HepG2 (cell line): ENCODE data around the gene PITX3. TPM values are rescaled to one million over a fixed set of nuclear protein-coding genes. Genes with fewer than 3 reads are reported as not detected.
A peak's percentile ranks its signal among the peaks of the same experiment; 100 is the strongest.

ENCODE experiments used
- ELF3 ChIP-seq: IDR thresholded peaks from 2 replicates; pipeline ENCODE4 v1.6.1; 2016; ENCODE audit warnings: missing genetic modification reagents, missing compliant biosample characterization
- FOXA3 ChIP-seq: IDR thresholded peaks from 2 replicates; pipeline ENCODE4 v1.6.1; 2016; ENCODE audit warnings: missing genetic modification reagents, missing compliant biosample characterization
- HOXA3 ChIP-seq: sonication (generic); formaldehyde crosslinking; IDR thresholded peaks from 2 replicates; pipeline ENCODE4 v1.5.0; 2020; ENCODE audit warnings: missing genetic modification reagents
- MED1 ChIP-seq: sonication (generic); formaldehyde crosslinking; IDR thresholded peaks from 2 replicates; pipeline ENCODE4 v1.4.0; 2020; ENCODE audit warnings: missing genetic modification reagents
- MIXL1 ChIP-seq: IDR thresholded peaks from 2 replicates; pipeline ENCODE4 v1.6.1; 2016
- MXD1 ChIP-seq: sonication (generic); formaldehyde crosslinking; IDR thresholded peaks from 2 replicates; pipeline ENCODE4 v1.4.0; 2020; ENCODE audit warnings: mild to moderate bottlenecking, missing genetic modification reagents
- NFE2 ChIP-seq: sonication (generic); formaldehyde crosslinking; IDR thresholded peaks from 2 replicates; pipeline ENCODE4 v1.4.0; 2020; ENCODE audit warnings: missing genetic modification reagents
- PHF20 ChIP-seq: sonication (generic); formaldehyde crosslinking; IDR thresholded peaks from 2 replicates; pipeline ENCODE4 v1.5.0; 2020; ENCODE audit warnings: mild to moderate bottlenecking, missing genetic modification reagents
- SP5 ChIP-seq: IDR thresholded peaks from 2 replicates; pipeline ENCODE4 v1.6.1; 2016; ENCODE audit warnings: low read depth, borderline replicate concordance
- TEAD2 ChIP-seq: sonication (generic); formaldehyde crosslinking; IDR thresholded peaks from 2 replicates; pipeline ENCODE4 v1.9.0; 2021; ENCODE audit warnings: missing genetic modification reagents
- TFAP4 ChIP-seq: sonication (generic); IDR thresholded peaks from 2 replicates; pipeline ENCODE4 v1.6.1; 2016; ENCODE audit warnings: low read depth, borderline replicate concordance
- UBTF ChIP-seq: sonication (generic); formaldehyde crosslinking; IDR thresholded peaks from 2 replicates; pipeline ENCODE4 v1.4.0; 2020; ENCODE audit warnings: mild to moderate bottlenecking, missing genetic modification reagents
- YEATS4 ChIP-seq: sonication (generic); formaldehyde crosslinking; IDR thresholded peaks from 2 replicates; pipeline ENCODE4 v1.4.0; 2020; ENCODE audit warnings: missing genetic modification reagents, borderline replicate concordance
- ZBTB21 ChIP-seq: sonication (generic); formaldehyde crosslinking; IDR thresholded peaks from 2 replicates; pipeline ENCODE4 v1.4.0; 2020; ENCODE audit warnings: missing genetic modification reagents
- ZNF12 ChIP-seq: sonication (generic); formaldehyde crosslinking; IDR thresholded peaks from 2 replicates; pipeline ENCODE4 v1.5.0; 2020; ENCODE audit warnings: missing genetic modification reagents
- ZNF883 ChIP-seq: sonication (generic); formaldehyde crosslinking; IDR thresholded peaks from 2 replicates; pipeline ENCODE4 v1.5.1; 2020; ENCODE audit warnings: mild to moderate bottlenecking, missing genetic modification reagents; ENCODE audit errors: not compliant biosample characterization
- polyA plus RNA-seq, 8 experiments: library from polyadenylated mRNA; depleted of rRNA in 3 of 8; stranded (reverse) in 7 of 8; unstranded in 1 of 8; fragments of >200 nt; fragmentation: Illumina TruSeq in 4 of 8; extraction: Trizol in 4 of 8; gene quantifications; 2 replicates each; pipeline versions ENCODE4 v1.2.1 to v1.2.3, GENCODE V29; 2011 to 2016; ENCODE audit warnings: low read depth in 4 of 8, missing spikeins in 1 of 8, mixed read lengths in 1 of 8; ENCODE audit not compliant: insufficient read depth in 1 of 8
- total RNA-seq, 5 experiments: library from RNA; depleted of rRNA; stranded (reverse); fragments of >200 nt; fragmentation: Illumina TruSeq; extraction: Trizol; gene quantifications; 2 replicates each; pipeline ENCODE4 v1.2.3, GENCODE V29; 2016; ENCODE audit warnings: low read depth in 1 of 5
- TF ChIP-seq, protein P1 (sequence below): sonication (generic); formaldehyde crosslinking; IDR thresholded peaks from 2 replicates; pipeline ENCODE4 v1.4.0; 2020; ENCODE audit warnings: missing genetic modification reagents
- TF ChIP-seq, protein P2 (sequence below): IDR thresholded peaks from 2 replicates; pipeline ENCODE4 v1.6.1; 2016; ENCODE audit warnings: low read depth, borderline replicate concordance
- TF ChIP-seq, protein P3 (sequence below): sonication (generic); formaldehyde crosslinking; IDR thresholded peaks from 2 replicates; pipeline ENCODE4 v1.4.0; 2020; ENCODE audit warnings: missing genetic modification reagents

The PITX3 gene
- total and polyA plus RNA-seq, 2 of the 13 experiments (the other 11 are each of a cell fraction or from before 2014, with no cell fraction given) = not detected

DNA sequence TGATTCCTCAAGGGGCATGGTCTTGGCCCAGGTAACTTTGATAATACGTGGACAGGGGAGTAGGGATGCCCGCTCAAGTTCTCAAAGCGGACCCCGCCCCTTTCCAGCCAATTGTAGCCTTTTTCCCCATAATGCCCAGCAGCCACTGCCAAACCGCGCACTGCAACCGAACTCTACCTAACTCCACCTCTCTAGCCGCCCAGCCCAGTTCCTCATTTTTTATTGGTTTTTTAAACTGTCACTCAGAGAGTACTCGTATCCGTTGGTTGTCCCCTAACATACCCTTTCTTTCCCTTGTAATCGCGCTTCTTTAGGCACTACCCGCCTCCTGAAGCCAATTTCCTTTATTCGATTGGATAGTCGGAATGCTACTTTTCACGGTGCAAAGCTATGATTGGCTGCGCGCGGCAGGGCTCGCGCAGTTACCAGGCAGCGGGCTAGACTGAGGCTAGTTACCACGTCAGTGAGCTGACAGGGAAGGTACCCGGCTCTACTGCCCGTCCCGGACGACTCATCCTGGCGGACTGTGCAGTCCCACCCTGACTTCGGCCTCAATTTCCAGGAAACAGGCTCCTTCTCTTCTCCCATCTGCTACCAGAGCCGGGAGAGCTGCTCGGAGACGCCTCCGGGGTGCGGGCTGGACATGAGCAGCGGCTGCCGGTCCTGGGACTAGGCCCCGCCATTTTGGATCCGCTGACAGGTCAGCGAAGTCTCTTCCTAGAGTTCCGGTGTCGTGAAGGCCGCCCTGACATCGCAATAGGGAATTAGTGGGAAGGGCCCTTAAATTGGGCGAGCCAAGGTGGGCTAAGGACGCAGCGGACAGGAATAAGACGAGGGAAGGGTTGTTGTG, 4.0 kb upstream of the PITX3 start, which contains the start of gene GBF1 (continued):
- TF ChIP-seq, protein P1, sequence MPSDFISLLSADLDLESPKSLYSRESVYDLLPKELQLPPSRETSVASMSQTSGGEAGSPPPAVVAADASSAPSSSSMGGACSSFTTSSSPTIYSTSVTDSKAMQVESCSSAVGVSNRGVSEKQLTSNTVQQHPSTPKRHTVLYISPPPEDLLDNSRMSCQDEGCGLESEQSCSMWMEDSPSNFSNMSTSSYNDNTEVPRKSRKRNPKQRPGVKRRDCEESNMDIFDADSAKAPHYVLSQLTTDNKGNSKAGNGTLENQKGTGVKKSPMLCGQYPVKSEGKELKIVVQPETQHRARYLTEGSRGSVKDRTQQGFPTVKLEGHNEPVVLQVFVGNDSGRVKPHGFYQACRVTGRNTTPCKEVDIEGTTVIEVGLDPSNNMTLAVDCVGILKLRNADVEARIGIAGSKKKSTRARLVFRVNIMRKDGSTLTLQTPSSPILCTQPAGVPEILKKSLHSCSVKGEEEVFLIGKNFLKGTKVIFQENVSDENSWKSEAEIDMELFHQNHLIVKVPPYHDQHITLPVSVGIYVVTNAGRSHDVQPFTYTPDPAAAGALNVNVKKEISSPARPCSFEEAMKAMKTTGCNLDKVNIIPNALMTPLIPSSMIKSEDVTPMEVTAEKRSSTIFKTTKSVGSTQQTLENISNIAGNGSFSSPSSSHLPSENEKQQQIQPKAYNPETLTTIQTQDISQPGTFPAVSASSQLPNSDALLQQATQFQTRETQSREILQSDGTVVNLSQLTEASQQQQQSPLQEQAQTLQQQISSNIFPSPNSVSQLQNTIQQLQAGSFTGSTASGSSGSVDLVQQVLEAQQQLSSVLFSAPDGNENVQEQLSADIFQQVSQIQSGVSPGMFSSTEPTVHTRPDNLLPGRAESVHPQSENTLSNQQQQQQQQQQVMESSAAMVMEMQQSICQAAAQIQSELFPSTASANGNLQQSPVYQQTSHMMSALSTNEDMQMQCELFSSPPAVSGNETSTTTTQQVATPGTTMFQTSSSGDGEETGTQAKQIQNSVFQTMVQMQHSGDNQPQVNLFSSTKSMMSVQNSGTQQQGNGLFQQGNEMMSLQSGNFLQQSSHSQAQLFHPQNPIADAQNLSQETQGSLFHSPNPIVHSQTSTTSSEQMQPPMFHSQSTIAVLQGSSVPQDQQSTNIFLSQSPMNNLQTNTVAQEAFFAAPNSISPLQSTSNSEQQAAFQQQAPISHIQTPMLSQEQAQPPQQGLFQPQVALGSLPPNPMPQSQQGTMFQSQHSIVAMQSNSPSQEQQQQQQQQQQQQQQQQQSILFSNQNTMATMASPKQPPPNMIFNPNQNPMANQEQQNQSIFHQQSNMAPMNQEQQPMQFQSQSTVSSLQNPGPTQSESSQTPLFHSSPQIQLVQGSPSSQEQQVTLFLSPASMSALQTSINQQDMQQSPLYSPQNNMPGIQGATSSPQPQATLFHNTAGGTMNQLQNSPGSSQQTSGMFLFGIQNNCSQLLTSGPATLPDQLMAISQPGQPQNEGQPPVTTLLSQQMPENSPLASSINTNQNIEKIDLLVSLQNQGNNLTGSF = peak; percentile 76
- TF ChIP-seq TEAD2 (CRISPR knock-in tag) (no peak), ZNF883 (peak; percentile 46), ZBTB21 (CRISPR knock-in tag) (peak; percentile 33; the same call in 1 of the 2 replicates), ZNF12 (CRISPR knock-in tag) (no peak), MXD1 (CRISPR knock-in tag) (peak; percentile 71), HOXA3 (peak; percentile 94), NFE2 (CRISPR knock-in tag) (no peak), MIXL1 (CRISPR knock-in tag) (peak; percentile 21; the same call in 1 of the 2 replicates), SP5 (CRISPR knock-in tag) (0 out of 2 replicates have a peak, but pooled peaks have one; percentile 39), FOXA3 (CRISPR knock-in tag) (peak; percentile 15), PHF20 (CRISPR knock-in tag) (peak; percentile 86), MED1 (peak; percentile 74), YEATS4 (CRISPR knock-in tag) (peak; percentile 96), ELF3 (0 out of 2 replicates have a peak, but pooled peaks have one; percentile 20), UBTF (CRISPR knock-in tag) (peak; percentile 69), TFAP4 (peak; percentile 40; the same call in 1 of the 2 replicates)
- TF ChIP-seq, protein P2, sequence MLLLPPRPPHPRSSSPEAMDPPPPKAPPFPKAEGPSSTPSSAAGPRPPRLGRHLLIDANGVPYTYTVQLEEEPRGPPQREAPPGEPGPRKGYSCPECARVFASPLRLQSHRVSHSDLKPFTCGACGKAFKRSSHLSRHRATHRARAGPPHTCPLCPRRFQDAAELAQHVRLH (CRISPR knock-in tag) = peak; percentile 68; the same call in 1 of the 2 replicates
- TF ChIP-seq, protein P3, sequence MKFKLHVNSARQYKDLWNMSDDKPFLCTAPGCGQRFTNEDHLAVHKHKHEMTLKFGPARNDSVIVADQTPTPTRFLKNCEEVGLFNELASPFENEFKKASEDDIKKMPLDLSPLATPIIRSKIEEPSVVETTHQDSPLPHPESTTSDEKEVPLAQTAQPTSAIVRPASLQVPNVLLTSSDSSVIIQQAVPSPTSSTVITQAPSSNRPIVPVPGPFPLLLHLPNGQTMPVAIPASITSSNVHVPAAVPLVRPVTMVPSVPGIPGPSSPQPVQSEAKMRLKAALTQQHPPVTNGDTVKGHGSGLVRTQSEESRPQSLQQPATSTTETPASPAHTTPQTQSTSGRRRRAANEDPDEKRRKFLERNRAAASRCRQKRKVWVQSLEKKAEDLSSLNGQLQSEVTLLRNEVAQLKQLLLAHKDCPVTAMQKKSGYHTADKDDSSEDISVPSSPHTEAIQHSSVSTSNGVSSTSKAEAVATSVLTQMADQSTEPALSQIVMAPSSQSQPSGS (CRISPR knock-in tag) = peak; percentile 51; the same call in 1 of the 2 replicates
